ENCODE measurements around the gene IGSF8.

GRCh38 chr1:160094806-160095205 is 3.6 kb downstream of the IGSF8 start:
- TF ChIP-seq, protein P1, sequence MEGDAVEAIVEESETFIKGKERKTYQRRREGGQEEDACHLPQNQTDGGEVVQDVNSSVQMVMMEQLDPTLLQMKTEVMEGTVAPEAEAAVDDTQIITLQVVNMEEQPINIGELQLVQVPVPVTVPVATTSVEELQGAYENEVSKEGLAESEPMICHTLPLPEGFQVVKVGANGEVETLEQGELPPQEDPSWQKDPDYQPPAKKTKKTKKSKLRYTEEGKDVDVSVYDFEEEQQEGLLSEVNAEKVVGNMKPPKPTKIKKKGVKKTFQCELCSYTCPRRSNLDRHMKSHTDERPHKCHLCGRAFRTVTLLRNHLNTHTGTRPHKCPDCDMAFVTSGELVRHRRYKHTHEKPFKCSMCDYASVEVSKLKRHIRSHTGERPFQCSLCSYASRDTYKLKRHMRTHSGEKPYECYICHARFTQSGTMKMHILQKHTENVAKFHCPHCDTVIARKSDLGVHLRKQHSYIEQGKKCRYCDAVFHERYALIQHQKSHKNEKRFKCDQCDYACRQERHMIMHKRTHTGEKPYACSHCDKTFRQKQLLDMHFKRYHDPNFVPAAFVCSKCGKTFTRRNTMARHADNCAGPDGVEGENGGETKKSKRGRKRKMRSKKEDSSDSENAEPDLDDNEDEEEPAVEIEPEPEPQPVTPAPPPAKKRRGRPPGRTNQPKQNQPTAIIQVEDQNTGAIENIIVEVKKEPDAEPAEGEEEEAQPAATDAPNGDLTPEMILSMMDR (IDR thresholded peaks at IDR 0.05 in 2 of 3, conservative IDR thresholded peaks at IDR 0.05 in 1 of 3; ENCODE audit: borderline replicate concordance in 1 of 3, insufficient read depth in 1 of 3, low read depth in 2 of 3, low read length in 2 of 3): no peak
- no peak for TF ChIP-seq CBX3 (IDR thresholded peaks at IDR 0.05; ENCODE audit: low read depth)
